PC-3 (cell line): ENCODE results near the gene ZNF266. TPM values are rescaled to one million over a fixed set of nuclear protein-coding genes. Genes with fewer than 3 reads are reported as not detected.
A peak's percentile ranks its signal among the peaks of the same experiment; 100 is the strongest.

ENCODE experiments used
- ATAC-seq: fragments of 200-7000 bp; cut with Tn5 transposase; 2 replicates; pipeline ENCODE4 v1.9.1; 2020; ENCODE audit warnings: mild to moderate bottlenecking, moderate library complexity
- BruUV-seq: library from RNA; stranded (reverse); fragments of 400-500 nt; replicated peaks from 2 replicates; lab custom pipeline; 2021; lab: Mats Ljungman, UMichigan
- CTCF ChIA-PET: fragments of 300-600 bp; sonication (Branson Sonifier 250); formaldehyde crosslinking; loops from one replicate; lab custom pipeline; 2022; ENCODE audit warnings: antibody characterized with exemption; lab: Charles Lee
- POLR2A ChIA-PET: fragments of 300-600 bp; sonication (Branson Sonifier 250); formaldehyde crosslinking; loops from one replicate; lab custom pipeline; 2022; ENCODE audit warnings: antibody characterized with exemption; ENCODE audit not compliant: unreplicated experiment; lab: Charles Lee
- DNase-seq: peaks from one replicate; pipeline ENCODE4 v3.0.0-alpha.2; 2015
- H2AFZ ChIP-seq: fragments of 300-600 bp; sonication (generic); 2 replicates; pipeline ENCODE4 v1.6.0; 2016; ENCODE audit warnings: antibody characterized with exemption, low read length
- H3F3A ChIP-seq: fragments of 300-600 bp; sonication (generic); one replicate; pipeline ENCODE4 v1.6.0; 2017; ENCODE audit warnings: antibody characterized with exemption, low read length, control low read depth, mild to moderate bottlenecking; ENCODE audit not compliant: unreplicated experiment
- H3K27ac ChIP-seq: fragments of 300-600 bp; sonication (generic); 2 replicates; pipeline ENCODE4 v1.5.1; 2016; ENCODE audit warnings: mild to moderate bottlenecking, low read length
- H3K27me3 ChIP-seq: fragments of 300-600 bp; sonication (generic); 2 replicates; pipeline ENCODE4 v1.6.1; 2016; ENCODE audit warnings: low read length, mixed read lengths
- H3K36me3 ChIP-seq: fragments of 300-600 bp; sonication (generic); 2 replicates; pipeline ENCODE4 v1.6.1; 2016; ENCODE audit warnings: low read depth, mixed run types, low read length, mixed read lengths
- H3K4me1 ChIP-seq: fragments of 300-600 bp; sonication (generic); 2 replicates; pipeline ENCODE4 v1.5.1; 2016; ENCODE audit warnings: low read length; ENCODE audit not compliant: insufficient read depth
- H3K4me2 ChIP-seq: fragments of 300-600 bp; sonication (generic); 2 replicates; pipeline ENCODE4 v1.6.0; 2016; ENCODE audit warnings: low read length
- H3K4me3 ChIP-seq: fragments of 300-600 bp; sonication (generic); 2 replicates; pipeline ENCODE4 v1.5.1; 2016; ENCODE audit warnings: mild to moderate bottlenecking, low read length, mixed read lengths
- H3K79me2 ChIP-seq: fragments of 300-600 bp; sonication (generic); 2 replicates; pipeline ENCODE4 v1.6.1; 2017; ENCODE audit warnings: low read length, mixed read lengths
- H3K9ac ChIP-seq: fragments of 300-600 bp; sonication (generic); 2 replicates; pipeline ENCODE4 v1.6.0; 2016; ENCODE audit warnings: mild to moderate bottlenecking, low read length
- H3K9me2 ChIP-seq: fragments of 300-600 bp; sonication (generic); replicated peaks from 2 replicates; pipeline ENCODE4 v1.6.1; 2016; ENCODE audit warnings: mixed run types, low read length, mixed read lengths
- H3K9me3 ChIP-seq: fragments of 300-600 bp; sonication (generic); 2 replicates; pipeline ENCODE4 v1.6.1; 2016; ENCODE audit warnings: low read length, mixed read lengths
- H4K20me1 ChIP-seq: fragments of 300-600 bp; sonication (generic); 2 replicates; pipeline ENCODE4 v1.6.1; 2016; ENCODE audit warnings: low read length, mixed read lengths
- EZH2 ChIP-seq: fragments of 300-600 bp; sonication (generic); IDR thresholded peaks from one replicate; pipeline ENCODE4 v1.6.1; 2017; ENCODE audit warnings: antibody characterized with exemption, mild to moderate bottlenecking, low read length; ENCODE audit not compliant: unreplicated experiment
- EZH2phosphoT487 ChIP-seq: fragments of 300-600 bp; sonication (generic); IDR thresholded peaks from 2 replicates; pipeline ENCODE4 v1.6.1; 2018; ENCODE audit warnings: mild to moderate bottlenecking, antibody characterized with exemption, low read length, borderline replicate concordance
- intact Hi-C: fragments of 100-400 bp; cut with micrococcal nuclease; formaldehyde crosslinking; loops from 2 replicates; pipeline ENCODE4 v1.9.0; 2023
- total RNA-seq: library from RNA; depleted of rRNA; stranded (reverse); fragments of >200 nt; gene quantifications from 2 replicates; pipeline ENCODE4 v1.2.3, GENCODE V29; 2014
- TF ChIP-seq, protein P1 (sequence below): fragments of 300-600 bp; sonication (generic); conservative IDR thresholded peaks from 2 replicates; pipeline ENCODE4 v1.5.1; 2017; ENCODE audit warnings: antibody characterized with exemption, low read depth, mild to moderate bottlenecking, low read length

The ZNF266 gene
- total RNA-seq, 1 experiment from 2014 or later = 32.8 TPM

DNA sequence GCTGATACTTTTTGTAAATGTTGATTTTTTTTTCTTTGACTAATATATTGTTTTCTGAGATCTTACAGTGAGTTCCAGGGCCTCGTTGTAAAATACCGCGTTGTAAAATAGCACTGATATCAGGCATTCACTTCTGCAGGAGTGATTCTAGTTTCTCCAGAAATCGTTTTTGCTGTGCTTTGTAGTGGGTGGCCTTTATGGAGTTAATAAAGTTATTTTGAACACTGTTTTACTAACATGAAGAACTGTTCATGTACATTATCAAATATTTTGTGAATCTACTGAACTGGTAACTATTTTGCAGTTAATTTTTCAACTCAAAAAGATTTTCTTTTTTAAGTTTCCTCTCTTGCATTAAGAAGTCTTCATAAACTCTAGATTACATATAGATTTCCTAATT is 985 bp upstream of the ZNF266 start:
- no peak for TF ChIP-seq EZH2
- TF ChIP-seq EZH2phosphoT487 = no peak
- TF ChIP-seq, protein P1, sequence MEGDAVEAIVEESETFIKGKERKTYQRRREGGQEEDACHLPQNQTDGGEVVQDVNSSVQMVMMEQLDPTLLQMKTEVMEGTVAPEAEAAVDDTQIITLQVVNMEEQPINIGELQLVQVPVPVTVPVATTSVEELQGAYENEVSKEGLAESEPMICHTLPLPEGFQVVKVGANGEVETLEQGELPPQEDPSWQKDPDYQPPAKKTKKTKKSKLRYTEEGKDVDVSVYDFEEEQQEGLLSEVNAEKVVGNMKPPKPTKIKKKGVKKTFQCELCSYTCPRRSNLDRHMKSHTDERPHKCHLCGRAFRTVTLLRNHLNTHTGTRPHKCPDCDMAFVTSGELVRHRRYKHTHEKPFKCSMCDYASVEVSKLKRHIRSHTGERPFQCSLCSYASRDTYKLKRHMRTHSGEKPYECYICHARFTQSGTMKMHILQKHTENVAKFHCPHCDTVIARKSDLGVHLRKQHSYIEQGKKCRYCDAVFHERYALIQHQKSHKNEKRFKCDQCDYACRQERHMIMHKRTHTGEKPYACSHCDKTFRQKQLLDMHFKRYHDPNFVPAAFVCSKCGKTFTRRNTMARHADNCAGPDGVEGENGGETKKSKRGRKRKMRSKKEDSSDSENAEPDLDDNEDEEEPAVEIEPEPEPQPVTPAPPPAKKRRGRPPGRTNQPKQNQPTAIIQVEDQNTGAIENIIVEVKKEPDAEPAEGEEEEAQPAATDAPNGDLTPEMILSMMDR = no peak
- Histone ChIP-seq H3K9ac (peak overlapping the region; percentile 85), H3K4me2 (peak overlapping the region; percentile 93), H3K9me2 (no peaks in the 10 kb centered on the region), H3K27me3 (no peaks in the 10 kb centered on the region), H4K20me1 (0 out of 2 replicates have a peak, but pooled peaks cover 5% of the 10 kb centered on the region), H3K36me3 (peaks cover 39% of the 10 kb centered on the region), H3F3A (no peaks in the 10 kb centered on the region), H3K9me3 (peaks cover 14% of the 10 kb centered on the region; the same call in 1 of the 2 replicates), H3K27ac (no peak overlapping the region), H3K4me1 (peaks cover 7% of the 10 kb centered on the region; the same call in 1 of the 2 replicates), H2AFZ (peak overlapping the region; percentile 76), H3K4me3 (peak overlapping the region; percentile 85), H3K79me2 (peaks cover 41% of the 10 kb centered on the region)
- ATAC-seq (no peak), DNase-seq (no peak)
- intact Hi-C loops = loop anchor here (5.0 to 10.0 kb wide), 3 partner anchors 129 to 292 kb away; partner anchors contain the start of genes ZNF121, ZNF317 and ZNF699
- ChIA-PET POLR2A (no interaction called here), CTCF (no interaction called here)
- no TSS peak for BruUV-seq

DNA sequence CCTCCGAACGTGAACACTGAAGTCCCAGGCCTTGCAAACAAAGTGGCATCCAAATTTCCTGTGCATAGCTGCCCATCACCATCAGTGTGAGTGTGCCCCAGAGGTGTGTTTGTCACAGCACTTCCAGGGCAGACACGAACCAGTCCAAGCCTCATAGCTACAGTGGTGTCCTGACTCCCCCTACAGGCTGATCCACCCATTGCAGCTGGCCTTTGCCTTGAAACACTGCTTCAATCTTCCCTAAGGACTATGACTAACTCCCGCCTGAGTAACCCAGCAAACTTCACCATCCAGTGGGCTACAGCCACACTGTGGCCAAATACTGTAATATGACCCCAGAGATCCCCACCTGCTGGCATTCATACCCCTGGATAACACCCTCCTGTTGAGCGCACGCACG is 3.9 kb downstream of the ZNF266 start:
- peak; percentile 54 for DNase-seq
- ATAC-seq = no peak
- H2AFZ ChIP-seq = no peak overlapping the region
- no peaks in the 10 kb centered on the region for H3K9me3 ChIP-seq
- no TSS peak for BruUV-seq
- intact Hi-C loops = loop anchor here (10.0 kb wide), 1 partner anchor 287 kb away; the partner anchor contains the start of gene ZNF317
- POLR2A ChIA-PET = no interaction called here
- H3K4me2 ChIP-seq = no peak overlapping the region
- peaks cover 31% of the 10 kb centered on the region for H3K79me2 ChIP-seq
- H3K9ac ChIP-seq = no peak overlapping the region
- H3F3A ChIP-seq = no peaks in the 10 kb centered on the region
- H3K4me1 ChIP-seq = peaks cover 7% of the 10 kb centered on the region; the same call in 1 of the 2 replicates
- H3K27ac ChIP-seq = no peak overlapping the region
- H4K20me1 ChIP-seq = 0 out of 2 replicates have a peak, but pooled peaks cover 5% of the 10 kb centered on the region
- H3K27me3 ChIP-seq = no peaks in the 10 kb centered on the region
- no peak overlapping the region for H3K4me3 ChIP-seq
- TF ChIP-seq EZH2phosphoT487 (no peak), EZH2 (no peak)
- TF ChIP-seq, protein P1 = peak; percentile 63
- no peaks in the 10 kb centered on the region for H3K9me2 ChIP-seq
- CTCF ChIA-PET = no interaction called here
- H3K36me3 ChIP-seq = peaks cover 61% of the 10 kb centered on the region

DNA sequence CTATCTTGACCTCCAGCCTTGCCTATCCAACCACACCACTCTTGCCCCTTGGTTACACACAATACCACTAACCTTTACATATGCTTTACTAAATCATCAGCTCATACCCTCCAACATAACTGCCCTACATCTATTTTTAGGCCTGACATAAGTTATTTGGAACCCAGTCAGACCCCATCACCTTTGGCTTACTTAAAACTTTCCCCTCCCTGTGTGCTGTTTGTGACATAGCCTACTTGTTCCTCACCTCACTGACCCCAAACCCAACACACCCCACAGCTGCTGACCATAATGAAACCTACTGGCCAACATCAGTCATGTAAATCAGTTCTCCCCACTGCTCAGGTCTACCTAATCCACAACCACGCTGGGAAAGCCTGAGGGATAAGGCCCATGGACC is 4.9 kb downstream of the ZNF266 start:
- Histone ChIP-seq H3K36me3 (peaks cover 71% of the 10 kb centered on the region), H3K79me2 (peaks cover 24% of the 10 kb centered on the region), H3K4me2 (no peak overlapping the region), H3K9me3 (no peaks in the 10 kb centered on the region), H3K9ac (no peak overlapping the region), H3K9me2 (no peaks in the 10 kb centered on the region), H3K27ac (no peak overlapping the region), H4K20me1 (0 out of 2 replicates have a peak, but pooled peaks cover 5% of the 10 kb centered on the region), H3K4me3 (no peak overlapping the region), H3K4me1 (peaks cover 7% of the 10 kb centered on the region; the same call in 1 of the 2 replicates), H2AFZ (no peak overlapping the region), H3F3A (no peaks in the 10 kb centered on the region), H3K27me3 (no peaks in the 10 kb centered on the region)
- BruUV-seq = no TSS peak
- intact Hi-C loops = loop anchor here (10.0 kb wide), 1 partner anchor 286 kb away; the partner anchor contains the start of gene ZNF317
- TF ChIP-seq EZH2 = no peak
- no peak for TF ChIP-seq EZH2phosphoT487
- TF ChIP-seq, protein P1 = no peak
- ChIA-PET CTCF (no interaction called here), POLR2A (no interaction called here)
- ATAC-seq (no peak), DNase-seq (no peak)
